HepG2 (cell line): ENCODE results near the gene SPIRE1. TPM values are rescaled to one million over a fixed set of nuclear protein-coding genes. Genes with fewer than 3 reads are reported as not detected.

Source experiments
- DMAP1 ChIP-seq: IDR thresholded peaks from 2 replicates; pipeline ENCODE4 v1.6.1; 2016
- DNMT1 ChIP-seq: sonication (generic); formaldehyde crosslinking; IDR thresholded peaks from 2 replicates; pipeline ENCODE4 v1.5.1; 2020; ENCODE audit warnings: mild to moderate bottlenecking, missing genetic modification reagents
- FOXK2 ChIP-seq: fragments of 450-650 bp; IDR thresholded peaks from 2 replicates; pipeline ENCODE4 v1.6.1; 2016
- GATAD1 ChIP-seq: IDR thresholded peaks from 2 replicates; pipeline ENCODE4 v1.6.1; 2016; ENCODE audit warnings: missing genetic modification reagents, missing compliant biosample characterization
- HES4 ChIP-seq: sonication (generic); formaldehyde crosslinking; IDR thresholded peaks from 2 replicates; pipeline ENCODE4 v1.9.0; 2021; ENCODE audit warnings: mild to moderate bottlenecking, missing genetic modification reagents, borderline replicate concordance
- HNRNPUL1 ChIP-seq: fragments of 200-400 bp; formaldehyde crosslinking; IDR thresholded peaks from 2 replicates; pipeline ENCODE4 v1.6.1; 2017; ENCODE audit warnings: low read depth, mild to moderate bottlenecking, low read length, moderate library complexity
- HOXA9 ChIP-seq: sonication (generic); formaldehyde crosslinking; IDR thresholded peaks from 2 replicates; pipeline ENCODE4 v1.8.1; 2022; ENCODE audit warnings: missing genetic modification reagents, mild to moderate bottlenecking, moderate library complexity, borderline replicate concordance
- JUN ChIP-seq: sonication (generic); formaldehyde crosslinking; IDR thresholded peaks from 2 replicates; pipeline ENCODE4 v1.4.0; 2020; ENCODE audit warnings: mild to moderate bottlenecking, missing genetic modification reagents
- MLLT10 ChIP-seq: sonication (generic); formaldehyde crosslinking; IDR thresholded peaks from 2 replicates; pipeline ENCODE4 v1.4.0; 2020; ENCODE audit warnings: missing genetic modification reagents
- NFYC ChIP-seq: IDR thresholded peaks from 2 replicates; pipeline ENCODE4 v1.6.1; 2016; ENCODE audit warnings: missing genetic modification reagents, missing compliant biosample characterization
- NR2F2 ChIP-seq: IDR thresholded peaks from 2 replicates; pipeline ENCODE4 v1.6.1; 2012; ENCODE audit warnings: low read depth, inconsistent platforms, borderline replicate concordance
- PLRG1 ChIP-seq: fragments of 450-650 bp; conservative IDR thresholded peaks from 2 replicates; pipeline ENCODE4 v1.6.1; 2016
- RAD51 ChIP-seq: fragments of 450-650 bp; IDR thresholded peaks from 2 replicates; pipeline ENCODE4 v1.6.1; 2016; ENCODE audit warnings: borderline replicate concordance
- RXRA ChIP-seq: sonication (generic); formaldehyde crosslinking; IDR thresholded peaks from 2 replicates; pipeline ENCODE4 v1.5.1; 2020; ENCODE audit warnings: missing genetic modification reagents
- SETDB1 ChIP-seq: sonication (generic); formaldehyde crosslinking; IDR thresholded peaks from 2 replicates; pipeline ENCODE4 v1.5.1; 2020; ENCODE audit warnings: missing genetic modification reagents, mild to moderate bottlenecking, borderline replicate concordance
- SOX5 ChIP-seq: IDR thresholded peaks from 2 replicates; pipeline ENCODE4 v1.6.1; 2016; ENCODE audit warnings: borderline replicate concordance
- SP2 ChIP-seq: sonication (generic); formaldehyde crosslinking; IDR thresholded peaks from 2 replicates; pipeline ENCODE4 v1.5.1; 2020; ENCODE audit warnings: mild to moderate bottlenecking, missing genetic modification reagents
- STAT5B ChIP-seq: sonication (generic); formaldehyde crosslinking; IDR thresholded peaks from 2 replicates; pipeline ENCODE4 v1.4.0; 2020; ENCODE audit warnings: missing genetic modification reagents
- TBX3 ChIP-seq: fragments of 450-650 bp; IDR thresholded peaks from 2 replicates; pipeline ENCODE4 v1.6.1; 2017; ENCODE audit warnings: antibody characterized with exemption, mild to moderate bottlenecking, inconsistent platforms, borderline replicate concordance
- ZBTB20 ChIP-seq: sonication (generic); formaldehyde crosslinking; IDR thresholded peaks from 2 replicates; pipeline ENCODE4 v1.8.1; 2023; ENCODE audit warnings: missing genetic modification reagents, low read depth, mild to moderate bottlenecking, borderline replicate concordance
- ZNF20 ChIP-seq: sonication (generic); formaldehyde crosslinking; IDR thresholded peaks from 2 replicates; pipeline ENCODE4 v1.4.0; 2020; ENCODE audit warnings: mild to moderate bottlenecking, moderate library complexity, missing genetic modification reagents
- ZNF274 ChIP-seq: sonication (generic); formaldehyde crosslinking; IDR thresholded peaks from 2 replicates; pipeline ENCODE4 v1.5.1; 2020; ENCODE audit warnings: mild to moderate bottlenecking, missing genetic modification reagents
- ZNF354B ChIP-seq: sonication (generic); formaldehyde crosslinking; IDR thresholded peaks from 2 replicates; pipeline ENCODE4 v1.8.0; 2022; ENCODE audit warnings: mild to moderate bottlenecking, missing genetic modification reagents
- ZNF562 ChIP-seq: sonication (generic); formaldehyde crosslinking; IDR thresholded peaks from 2 replicates; pipeline ENCODE4 v1.8.0; 2022; ENCODE audit warnings: missing genetic modification reagents, borderline replicate concordance
- ZNF589 ChIP-seq: sonication (generic); formaldehyde crosslinking; conservative IDR thresholded peaks from 2 replicates; pipeline ENCODE4 v1.8.0; 2022; ENCODE audit warnings: mild to moderate bottlenecking, moderate library complexity, missing genetic modification reagents
- ZNF709 ChIP-seq: sonication (generic); formaldehyde crosslinking; IDR thresholded peaks from 2 replicates; pipeline ENCODE4 v1.5.0; 2020; ENCODE audit warnings: mild to moderate bottlenecking, missing genetic modification reagents
- polyA plus RNA-seq, 8 experiments: library from polyadenylated mRNA; depleted of rRNA in 3 of 8; stranded (reverse) in 7 of 8; unstranded in 1 of 8; fragments of >200 nt; fragmentation: Illumina TruSeq in 4 of 8; extraction: Trizol in 4 of 8; gene quantifications; 2 replicates each; pipeline versions ENCODE4 v1.2.1 to v1.2.3, GENCODE V29; 2011 to 2016; ENCODE audit warnings: low read depth in 4 of 8, missing spikeins in 1 of 8, mixed read lengths in 1 of 8; ENCODE audit not compliant: insufficient read depth in 1 of 8
- total RNA-seq, 5 experiments: library from RNA; depleted of rRNA; stranded (reverse); fragments of >200 nt; fragmentation: Illumina TruSeq; extraction: Trizol; gene quantifications; 2 replicates each; pipeline ENCODE4 v1.2.3, GENCODE V29; 2016; ENCODE audit warnings: low read depth in 1 of 5
- TF ChIP-seq, protein P1 (sequence below), 2 experiments: IDR thresholded peaks; 2 replicates each; pipeline ENCODE4 v1.6.1; 2011 to 2012; ENCODE audit warnings: low read length in 2 of 2, borderline replicate concordance in 1 of 2, low read depth in 1 of 2, mild to moderate bottlenecking in 1 of 2, moderate library complexity in 1 of 2
- TF ChIP-seq, protein P2 (sequence below): sonication (generic); formaldehyde crosslinking; IDR thresholded peaks from 2 replicates; pipeline ENCODE4 v1.5.1; 2020; ENCODE audit warnings: missing genetic modification reagents, mild to moderate bottlenecking, borderline replicate concordance
- TF ChIP-seq, protein P3 (sequence below): IDR thresholded peaks from 2 replicates; pipeline ENCODE4 v1.6.1; 2016; ENCODE audit warnings: mild to moderate bottlenecking, missing biosample characterization, missing genetic modification reagents

SPIRE1 gene
- total and polyA plus RNA-seq, 2 of the 13 experiments (the other 11 are each of a cell fraction or from before 2014, with no cell fraction given): 9.9 to 21.3 TPM

DNA sequence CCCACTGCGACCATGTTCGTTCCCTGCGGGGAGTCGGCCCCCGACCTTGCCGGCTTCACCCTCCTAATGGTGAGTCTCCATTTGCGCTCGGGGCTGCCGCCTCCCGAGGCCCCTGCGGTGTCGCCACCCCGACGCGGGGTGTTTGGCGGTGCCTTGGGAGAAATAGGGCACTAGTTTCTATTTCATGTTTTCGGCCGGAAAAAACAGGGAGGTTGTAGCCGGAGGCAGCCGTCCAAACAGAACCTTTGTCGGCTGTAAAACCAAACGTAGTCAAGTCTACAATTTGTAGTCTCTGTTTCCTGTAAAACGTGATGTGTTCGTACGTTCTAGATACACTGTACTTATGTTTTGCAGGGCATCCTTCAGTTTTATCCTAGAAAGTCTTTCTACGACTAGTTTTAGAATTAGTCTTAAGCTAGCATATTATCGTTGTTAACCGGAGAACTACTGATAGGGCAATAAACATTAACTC, 45.2 kb upstream of the SPIRE1 start (continued):
- TF ChIP-seq, protein P1, sequence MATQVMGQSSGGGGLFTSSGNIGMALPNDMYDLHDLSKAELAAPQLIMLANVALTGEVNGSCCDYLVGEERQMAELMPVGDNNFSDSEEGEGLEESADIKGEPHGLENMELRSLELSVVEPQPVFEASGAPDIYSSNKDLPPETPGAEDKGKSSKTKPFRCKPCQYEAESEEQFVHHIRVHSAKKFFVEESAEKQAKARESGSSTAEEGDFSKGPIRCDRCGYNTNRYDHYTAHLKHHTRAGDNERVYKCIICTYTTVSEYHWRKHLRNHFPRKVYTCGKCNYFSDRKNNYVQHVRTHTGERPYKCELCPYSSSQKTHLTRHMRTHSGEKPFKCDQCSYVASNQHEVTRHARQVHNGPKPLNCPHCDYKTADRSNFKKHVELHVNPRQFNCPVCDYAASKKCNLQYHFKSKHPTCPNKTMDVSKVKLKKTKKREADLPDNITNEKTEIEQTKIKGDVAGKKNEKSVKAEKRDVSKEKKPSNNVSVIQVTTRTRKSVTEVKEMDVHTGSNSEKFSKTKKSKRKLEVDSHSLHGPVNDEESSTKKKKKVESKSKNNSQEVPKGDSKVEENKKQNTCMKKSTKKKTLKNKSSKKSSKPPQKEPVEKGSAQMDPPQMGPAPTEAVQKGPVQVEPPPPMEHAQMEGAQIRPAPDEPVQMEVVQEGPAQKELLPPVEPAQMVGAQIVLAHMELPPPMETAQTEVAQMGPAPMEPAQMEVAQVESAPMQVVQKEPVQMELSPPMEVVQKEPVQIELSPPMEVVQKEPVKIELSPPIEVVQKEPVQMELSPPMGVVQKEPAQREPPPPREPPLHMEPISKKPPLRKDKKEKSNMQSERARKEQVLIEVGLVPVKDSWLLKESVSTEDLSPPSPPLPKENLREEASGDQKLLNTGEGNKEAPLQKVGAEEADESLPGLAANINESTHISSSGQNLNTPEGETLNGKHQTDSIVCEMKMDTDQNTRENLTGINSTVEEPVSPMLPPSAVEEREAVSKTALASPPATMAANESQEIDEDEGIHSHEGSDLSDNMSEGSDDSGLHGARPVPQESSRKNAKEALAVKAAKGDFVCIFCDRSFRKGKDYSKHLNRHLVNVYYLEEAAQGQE (IDR thresholded peaks at IDR 0.05; ENCODE audit: borderline replicate concordance in 1 of 2, low read depth in 1 of 2, low read length in 2 of 2): no peak
- no peak for TF ChIP-seq TBX3
- no peak for TF ChIP-seq PLRG1
- TF ChIP-seq ZNF354B (CRISPR knock-in tag): 0 out of 2 replicates have a peak, but pooled peaks have one; percentile 44
- TF ChIP-seq RXRA: no peak
- TF ChIP-seq HOXA9 (CRISPR knock-in tag): no peak
- TF ChIP-seq, protein P2, sequence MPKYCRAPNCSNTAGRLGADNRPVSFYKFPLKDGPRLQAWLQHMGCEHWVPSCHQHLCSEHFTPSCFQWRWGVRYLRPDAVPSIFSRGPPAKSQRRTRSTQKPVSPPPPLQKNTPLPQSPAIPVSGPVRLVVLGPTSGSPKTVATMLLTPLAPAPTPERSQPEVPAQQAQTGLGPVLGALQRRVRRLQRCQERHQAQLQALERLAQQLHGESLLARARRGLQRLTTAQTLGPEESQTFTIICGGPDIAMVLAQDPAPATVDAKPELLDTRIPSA (CRISPR knock-in tag): no peak
- no peak for TF ChIP-seq NFYC (CRISPR knock-in tag)
- TF ChIP-seq DMAP1 (CRISPR knock-in tag): no peak
- 0 out of 2 replicates have a peak, but pooled peaks have one; percentile 35 for TF ChIP-seq HES4 (CRISPR knock-in tag)
- TF ChIP-seq STAT5B (CRISPR knock-in tag): no peak
- TF ChIP-seq HNRNPUL1: no peak
- no peak for TF ChIP-seq RAD51
- no peak for TF ChIP-seq MLLT10 (CRISPR knock-in tag)
- no peak for TF ChIP-seq SP2 (CRISPR knock-in tag)
- no peak for TF ChIP-seq ZNF562 (CRISPR knock-in tag)
- no peak for TF ChIP-seq DNMT1 (CRISPR knock-in tag)
- TF ChIP-seq SETDB1 (CRISPR knock-in tag): no peak
- no peak for TF ChIP-seq NR2F2
- no peak for TF ChIP-seq SOX5 (CRISPR knock-in tag)
- no peak for TF ChIP-seq ZNF20 (CRISPR knock-in tag)
- TF ChIP-seq FOXK2: no peak
- no peak for TF ChIP-seq ZBTB20 (CRISPR knock-in tag)
- TF ChIP-seq JUN (CRISPR knock-in tag): no peak
- TF ChIP-seq ZNF709 (CRISPR knock-in tag): 0 out of 2 replicates have a peak, but pooled peaks have one; percentile 3
- no peak for TF ChIP-seq ZNF589
- no peak; the same call in 1 of the 2 replicates for TF ChIP-seq ZNF274 (CRISPR knock-in tag)
- TF ChIP-seq, protein P3, sequence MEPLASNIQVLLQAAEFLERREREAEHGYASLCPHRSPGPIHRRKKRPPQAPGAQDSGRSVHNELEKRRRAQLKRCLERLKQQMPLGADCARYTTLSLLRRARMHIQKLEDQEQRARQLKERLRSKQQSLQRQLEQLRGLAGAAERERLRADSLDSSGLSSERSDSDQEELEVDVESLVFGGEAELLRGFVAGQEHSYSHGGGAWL: peak; percentile 59; the same call in 1 of the 2 replicates
- TF ChIP-seq GATAD1 (CRISPR knock-in tag): no peak
